ENCODE results near the gene POLD1.

The POLD1 gene

DNA sequence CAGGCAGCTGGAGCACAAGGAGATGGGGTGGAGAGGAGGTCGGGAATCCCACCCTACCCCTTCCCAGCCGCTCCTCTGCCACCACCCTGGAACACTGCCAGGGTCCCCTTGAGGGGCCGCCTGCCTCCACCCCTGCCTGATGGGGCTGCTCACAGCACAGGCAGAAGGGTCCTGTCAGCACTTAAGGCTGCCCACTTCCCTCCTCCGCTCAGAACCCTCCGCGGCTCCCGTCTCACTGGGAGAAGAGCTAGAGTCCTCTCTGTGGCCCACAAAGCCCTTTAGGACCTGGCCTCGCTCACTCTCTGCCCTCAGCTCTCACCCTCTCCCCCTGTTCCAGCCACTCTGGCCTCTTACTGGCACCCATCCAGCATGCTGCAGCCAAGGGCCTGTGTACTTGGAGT lies 3.4 kb upstream of the POLD1 start:
- Histone ChIP-seq H3K27me3 (ENCODE audit: low read depth, low read length) (no peaks in the 10 kb centered on the region), H3K36me3 (replicated peaks; ENCODE audit: low read depth, low read length) (peaks cover 30% of the 10 kb centered on the region)

DNA sequence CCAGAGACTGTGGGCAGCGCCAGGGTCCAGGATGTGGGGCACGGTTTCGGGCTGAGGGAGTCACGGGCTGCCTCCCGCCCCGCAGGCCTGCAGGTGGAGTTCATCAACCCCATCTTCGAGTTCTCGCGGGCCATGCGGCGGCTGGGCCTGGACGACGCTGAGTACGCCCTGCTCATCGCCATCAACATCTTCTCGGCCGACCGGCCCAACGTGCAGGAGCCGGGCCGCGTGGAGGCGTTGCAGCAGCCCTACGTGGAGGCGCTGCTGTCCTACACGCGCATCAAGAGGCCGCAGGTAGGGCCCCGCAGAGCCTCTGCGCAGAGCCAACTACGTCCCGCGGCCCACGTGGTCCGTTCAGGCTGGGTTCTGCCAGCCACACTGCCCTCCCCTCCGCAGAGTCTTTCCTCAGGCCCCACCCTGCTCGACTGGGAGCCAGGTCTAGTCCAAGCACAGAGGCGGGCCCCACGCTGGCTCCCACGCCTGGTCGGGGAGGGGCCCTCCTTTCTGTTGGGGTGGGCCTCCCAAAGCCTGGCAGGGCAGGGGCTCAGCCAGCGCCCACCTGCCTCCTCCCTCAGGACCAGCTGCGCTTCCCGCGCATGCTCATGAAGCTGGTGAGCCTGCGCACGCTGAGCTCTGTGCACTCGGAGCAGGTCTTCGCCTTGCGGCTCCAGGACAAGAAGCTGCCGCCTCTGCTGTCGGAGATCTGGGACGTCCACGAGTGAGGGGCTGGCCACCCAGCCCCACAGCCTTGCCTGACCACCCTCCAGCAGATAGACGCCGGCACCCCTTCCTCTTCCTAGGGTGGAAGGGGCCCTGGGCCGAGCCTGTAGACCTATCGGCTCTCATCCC lies 2.0 kb upstream of the POLD1 start:
- Histone ChIP-seq H3K36me3 (replicated peaks; ENCODE audit: low read depth, low read length) (peaks cover 39% of the 10 kb centered on the region), H3K27ac (ENCODE audit: low read length) (no peak overlapping the region)

More for the DNA sequence above, 3.4 kb upstream of the POLD1 start:
- H3K9ac ChIP-seq (ENCODE audit: low read length): no peak overlapping the region
- TF ChIP-seq, protein P1, sequence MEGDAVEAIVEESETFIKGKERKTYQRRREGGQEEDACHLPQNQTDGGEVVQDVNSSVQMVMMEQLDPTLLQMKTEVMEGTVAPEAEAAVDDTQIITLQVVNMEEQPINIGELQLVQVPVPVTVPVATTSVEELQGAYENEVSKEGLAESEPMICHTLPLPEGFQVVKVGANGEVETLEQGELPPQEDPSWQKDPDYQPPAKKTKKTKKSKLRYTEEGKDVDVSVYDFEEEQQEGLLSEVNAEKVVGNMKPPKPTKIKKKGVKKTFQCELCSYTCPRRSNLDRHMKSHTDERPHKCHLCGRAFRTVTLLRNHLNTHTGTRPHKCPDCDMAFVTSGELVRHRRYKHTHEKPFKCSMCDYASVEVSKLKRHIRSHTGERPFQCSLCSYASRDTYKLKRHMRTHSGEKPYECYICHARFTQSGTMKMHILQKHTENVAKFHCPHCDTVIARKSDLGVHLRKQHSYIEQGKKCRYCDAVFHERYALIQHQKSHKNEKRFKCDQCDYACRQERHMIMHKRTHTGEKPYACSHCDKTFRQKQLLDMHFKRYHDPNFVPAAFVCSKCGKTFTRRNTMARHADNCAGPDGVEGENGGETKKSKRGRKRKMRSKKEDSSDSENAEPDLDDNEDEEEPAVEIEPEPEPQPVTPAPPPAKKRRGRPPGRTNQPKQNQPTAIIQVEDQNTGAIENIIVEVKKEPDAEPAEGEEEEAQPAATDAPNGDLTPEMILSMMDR (IDR thresholded peaks at IDR 0.05; ENCODE audit: low read depth, low read length): no peak
- no peak for TF ChIP-seq EZH2phosphoT487 (IDR thresholded peaks at IDR 0.05; ENCODE audit: low read depth)
- no peak overlapping the region for H2AFZ ChIP-seq (ENCODE audit: low read depth, low read length)
- H3K79me2 ChIP-seq (ENCODE audit: low read length): peaks cover 16% of the 10 kb centered on the region
- H3K4me1 ChIP-seq (ENCODE audit: low read length): peaks cover 16% of the 10 kb centered on the region
- no peak overlapping the region for H3K27ac ChIP-seq (ENCODE audit: low read length)
- H3K4me2 ChIP-seq (ENCODE audit: low read length): no peak overlapping the region
- H4K20me1 ChIP-seq (ENCODE audit: insufficient read depth, low read length): peaks cover 16% of the 10 kb centered on the region
- no peak overlapping the region for H3K4me3 ChIP-seq (ENCODE audit: low read length)
- no peaks in the 10 kb centered on the region for H3K9me3 ChIP-seq (ENCODE audit: insufficient read depth, low read length)

DNA sequence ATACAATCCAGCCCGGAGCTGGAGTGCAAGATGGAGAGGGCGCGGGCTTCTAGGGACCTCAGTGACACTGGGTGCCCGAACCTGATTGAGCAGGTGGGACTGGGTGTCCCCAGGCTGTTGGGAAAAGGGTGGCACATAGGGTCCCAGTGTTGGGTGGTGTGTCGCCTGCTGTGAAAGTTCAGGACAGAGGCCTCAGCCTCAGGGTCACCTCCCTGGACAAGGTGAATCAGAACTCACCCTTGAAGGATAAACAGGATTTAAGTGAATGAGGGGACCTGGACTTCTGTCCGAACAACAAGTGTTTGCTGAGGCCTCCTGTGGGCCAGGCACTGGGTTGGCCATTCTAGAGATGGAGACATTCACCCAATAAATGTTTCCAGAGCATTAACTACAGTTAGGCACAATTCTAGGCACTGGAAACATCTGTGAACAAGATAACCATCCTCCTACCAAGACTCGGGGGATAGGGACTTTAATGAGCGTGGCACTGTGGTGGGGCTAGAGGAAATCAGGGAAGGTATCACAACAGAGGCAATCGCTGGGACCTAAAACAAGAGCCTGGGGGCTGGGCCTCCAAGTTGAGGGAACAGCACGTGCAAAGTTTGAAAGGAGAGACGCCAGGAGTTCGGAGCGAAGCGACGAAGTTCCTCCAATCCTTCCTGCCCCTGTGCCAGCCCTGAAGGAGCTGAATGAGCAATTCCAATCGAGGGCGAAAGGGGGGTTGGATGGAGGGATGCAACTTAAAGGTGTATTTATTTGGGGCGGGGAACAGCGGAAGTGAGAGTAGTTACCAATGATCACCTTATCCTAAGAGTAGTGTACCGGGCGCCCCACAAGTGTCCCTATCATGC lies 921 bp upstream of the POLD1 start:
- Histone ChIP-seq H3K4me3 (ENCODE audit: low read length) (peak overlapping the region; percentile 97), H3K4me1 (ENCODE audit: low read length) (peaks cover 15% of the 10 kb centered on the region), H3K27ac (ENCODE audit: low read length) (peak overlapping the region; percentile 50), H3K4me2 (ENCODE audit: low read length) (peak overlapping the region; percentile 72), H3K9me3 (ENCODE audit: insufficient read depth, low read length) (no peaks in the 10 kb centered on the region), H4K20me1 (ENCODE audit: insufficient read depth, low read length) (peaks cover 22% of the 10 kb centered on the region), H3K79me2 (ENCODE audit: low read length) (peaks cover 41% of the 10 kb centered on the region), H3K9ac (ENCODE audit: low read length) (peak overlapping the region; percentile 66), H3K36me3 (replicated peaks; ENCODE audit: low read depth, low read length) (peaks cover 42% of the 10 kb centered on the region), H3K27me3 (ENCODE audit: low read depth, low read length) (no peaks in the 10 kb centered on the region), H2AFZ (ENCODE audit: low read depth, low read length) (no peak overlapping the region)
- TF ChIP-seq, protein P1 (IDR thresholded peaks at IDR 0.05; ENCODE audit: low read depth, low read length): no peak
- no peak for TF ChIP-seq EZH2phosphoT487 (IDR thresholded peaks at IDR 0.05; ENCODE audit: low read depth)

More for the DNA sequence above, 2.0 kb upstream of the POLD1 start:
- Histone ChIP-seq H3K79me2 (ENCODE audit: low read length) (peaks cover 30% of the 10 kb centered on the region), H3K9me3 (ENCODE audit: insufficient read depth, low read length) (no peaks in the 10 kb centered on the region), H3K4me2 (ENCODE audit: low read length) (no peak overlapping the region), H3K9ac (ENCODE audit: low read length) (no peak overlapping the region), H3K4me3 (ENCODE audit: low read length) (no peak overlapping the region), H3K4me1 (ENCODE audit: low read length) (peaks cover 16% of the 10 kb centered on the region), H4K20me1 (ENCODE audit: insufficient read depth, low read length) (peaks cover 23% of the 10 kb centered on the region), H3K27me3 (ENCODE audit: low read depth, low read length) (no peaks in the 10 kb centered on the region), H2AFZ (ENCODE audit: low read depth, low read length) (no peak overlapping the region)
- TF ChIP-seq EZH2phosphoT487 (IDR thresholded peaks at IDR 0.05; ENCODE audit: low read depth): no peak
- TF ChIP-seq, protein P1 (IDR thresholded peaks at IDR 0.05; ENCODE audit: low read depth, low read length): no peak

Measured in OCI-LY3 (cell line).